ENCODE data around the gene FARS2. TPM values are rescaled to one million over a fixed set of nuclear protein-coding genes. Genes with fewer than 3 reads are reported as not detected.
"Not testable (repeated sequence)": the region's sequence is repeated elsewhere in the genome, so short reads cannot be mapped to it uniquely, and the experiment has no call there.

FARS2 gene
- total RNA-seq, 1 experiment from 2014 or later: 28.2 TPM

GRCh38 chr6:5630636-5631035, 369.3 kb downstream of the FARS2 start:
- DNase-seq (ENCODE audit: low read depth): no peak

- no peak for DNase-seq (ENCODE audit: low read depth)
These were observed 371.1 kb downstream of the FARS2 start for GRCh38 chr6:5632348-5632935.

- DNase-seq (ENCODE audit: low read depth): no peak
These were observed 373.2 kb downstream of the FARS2 start for GRCh38 chr6:5634525-5634924.

DNA sequence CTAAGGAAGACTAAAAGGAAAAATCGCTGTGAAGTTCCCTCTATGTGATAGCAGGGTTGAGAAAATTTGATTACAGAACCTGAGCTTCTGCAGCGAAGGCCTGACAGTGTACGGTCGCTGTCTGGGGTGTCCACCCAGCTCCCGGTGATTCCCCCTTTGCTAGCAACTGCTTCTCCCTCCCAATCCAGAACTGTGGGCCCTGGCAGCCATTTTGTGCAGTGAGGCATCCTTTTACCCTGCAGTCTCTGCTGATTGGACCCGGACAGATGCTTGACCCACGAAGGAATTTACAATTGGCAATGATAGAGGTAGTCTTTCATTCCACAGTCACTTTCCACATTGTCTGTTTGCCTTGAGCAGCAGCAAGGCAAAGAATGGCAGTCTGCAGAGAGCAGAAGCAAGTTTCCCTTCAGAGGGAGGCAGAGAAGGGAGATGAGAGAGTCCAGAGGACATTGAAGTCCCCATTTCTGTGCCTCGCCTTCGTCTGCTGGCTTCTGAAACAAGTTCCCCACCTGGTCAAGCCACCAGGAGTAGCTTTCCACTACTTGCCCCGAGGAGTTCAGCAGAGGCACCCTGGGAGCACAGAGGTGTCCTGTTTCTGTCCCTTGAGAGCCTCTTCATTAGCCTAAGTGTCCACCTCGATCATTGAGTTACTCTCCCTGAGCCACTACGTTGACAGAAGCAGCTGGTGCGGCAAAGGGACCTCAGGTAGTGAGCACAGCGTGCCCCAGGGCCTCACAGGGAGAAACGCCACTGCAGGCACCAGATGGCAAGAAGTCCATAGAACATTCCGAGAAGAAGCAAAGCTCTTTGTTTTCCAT, 375.1 kb downstream of the FARS2 start:
- DNase-seq (ENCODE audit: low read depth): no peak

- no peak for DNase-seq (ENCODE audit: low read depth)
These were observed 376.4 kb downstream of the FARS2 start for GRCh38 chr6:5637714-5638113.

DNA sequence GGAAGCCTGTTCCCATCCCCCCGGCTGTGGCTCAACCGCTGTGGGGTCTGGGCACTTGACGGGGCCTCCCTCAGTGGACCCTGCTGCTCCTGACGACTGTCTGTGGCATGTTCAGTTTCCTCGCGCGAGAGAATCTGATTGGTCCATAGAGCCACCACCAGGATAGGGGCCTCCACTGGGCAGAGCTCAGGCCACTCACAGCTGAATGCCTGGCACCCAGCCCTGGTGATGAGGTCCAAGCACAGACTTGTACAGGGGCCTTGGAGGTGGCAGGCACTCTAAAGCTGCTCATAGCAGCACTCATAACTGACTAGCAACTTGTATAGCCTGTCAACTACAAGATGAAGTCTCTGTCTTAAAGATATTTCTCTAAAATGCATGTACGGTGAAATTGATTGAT, 377.4 kb downstream of the FARS2 start:
- DNase-seq (ENCODE audit: low read depth): no peak

- DNase-seq (ENCODE audit: low read depth): no peak
These were observed 377.9 kb downstream of the FARS2 start for GRCh38 chr6:5639193-5639592.

DNA sequence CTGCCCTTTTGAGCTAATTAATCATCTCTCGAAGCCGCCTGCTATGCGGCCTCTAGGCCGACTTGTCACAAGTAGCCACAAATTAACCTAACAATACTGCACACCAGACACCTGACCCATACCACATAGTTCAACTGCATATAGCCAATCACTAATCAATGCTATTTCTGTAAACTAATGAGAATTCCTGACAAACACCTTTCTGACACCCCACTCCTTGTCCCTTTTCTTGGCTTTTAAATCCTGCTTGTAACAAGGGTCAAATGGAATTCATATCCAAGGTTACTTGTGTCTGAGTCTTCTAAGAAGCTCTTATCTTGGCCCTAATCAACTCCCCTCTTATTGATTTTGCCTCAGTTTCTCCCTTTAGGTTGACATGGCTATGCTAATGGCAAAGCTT, 379.3 kb downstream of the FARS2 start:
- DNase-seq (ENCODE audit: low read depth): no peak

DNA sequence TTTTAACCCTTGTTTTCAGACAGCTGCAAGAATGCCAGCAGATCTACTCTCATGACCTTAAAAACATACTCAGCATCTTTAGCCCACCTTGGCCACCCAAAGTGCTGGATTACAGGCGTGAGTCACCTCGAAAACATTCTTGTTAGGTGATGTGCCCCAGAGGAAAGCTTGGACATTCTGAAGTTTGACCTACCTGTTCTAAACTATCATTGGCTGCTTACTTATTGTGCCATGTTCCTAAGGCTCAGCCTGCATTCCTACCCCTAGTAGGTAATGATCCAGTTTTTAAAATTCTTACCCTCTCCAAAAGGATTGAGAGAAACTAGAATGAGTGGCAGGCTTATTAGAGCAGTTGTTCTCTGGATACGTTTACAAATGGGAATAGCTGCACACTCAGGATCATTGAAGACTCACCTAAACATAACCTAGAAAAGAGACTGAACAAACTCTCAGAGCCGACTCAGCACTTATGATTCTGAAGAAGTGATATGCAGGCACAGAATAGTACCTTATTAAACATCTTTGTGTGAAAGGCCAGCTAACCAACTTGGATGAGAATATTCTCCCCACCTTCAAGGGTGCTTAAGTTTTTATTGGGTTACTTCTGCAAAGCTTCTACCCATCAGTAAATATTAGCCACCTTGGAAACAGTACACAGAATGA, 383.3 kb downstream of the FARS2 start:
- peak; percentile 25 for DNase-seq (ENCODE audit: low read depth)

GRCh38 chr6:5645328-5646290, 384.3 kb downstream of the FARS2 start:
- no peak for DNase-seq (ENCODE audit: low read depth)

GRCh38 chr6:5652406-5653137, 391.3 kb downstream of the FARS2 start:
- no peak for DNase-seq (ENCODE audit: low read depth)

DNA sequence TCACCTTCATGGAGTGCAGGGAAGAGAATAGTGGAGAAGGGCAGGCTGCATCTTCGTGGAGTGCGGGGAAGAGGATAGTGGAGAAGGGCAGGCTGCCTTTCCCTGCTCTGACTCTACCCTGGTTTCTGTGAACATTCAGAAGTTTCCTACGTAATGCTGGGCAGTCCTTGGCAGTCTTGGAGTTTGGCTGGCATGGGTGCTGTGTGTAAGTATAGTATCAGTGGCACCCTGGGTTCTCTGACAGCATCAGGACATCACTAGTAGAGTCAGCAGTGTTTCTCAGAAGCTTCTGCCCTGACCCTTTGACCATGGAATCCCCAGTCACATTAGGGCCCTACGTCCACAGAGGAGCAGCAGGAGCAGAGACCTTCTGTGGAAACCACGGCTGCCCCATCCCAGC, 392.5 kb downstream of the FARS2 start:
- DNase-seq (ENCODE audit: low read depth): no peak

GRCh38 chr6:5656226-5656625, 394.9 kb downstream of the FARS2 start:
- peak; percentile 49 for DNase-seq (ENCODE audit: low read depth)

GRCh38 chr6:5656695-5657094, 395.4 kb downstream of the FARS2 start:
- not testable (repeated sequence) for DNase-seq (ENCODE audit: low read depth)

GRCh38 chr6:5657684-5658430, 396.5 kb downstream of the FARS2 start:
- DNase-seq (ENCODE audit: low read depth): peak; percentile 84

- DNase-seq (ENCODE audit: low read depth): no peak
These were observed 398.2 kb downstream of the FARS2 start for GRCh38 chr6:5659467-5659866.

GRCh38 chr6:5660772-5661171, 399.5 kb downstream of the FARS2 start:
- no peak for DNase-seq (ENCODE audit: low read depth)

DNA sequence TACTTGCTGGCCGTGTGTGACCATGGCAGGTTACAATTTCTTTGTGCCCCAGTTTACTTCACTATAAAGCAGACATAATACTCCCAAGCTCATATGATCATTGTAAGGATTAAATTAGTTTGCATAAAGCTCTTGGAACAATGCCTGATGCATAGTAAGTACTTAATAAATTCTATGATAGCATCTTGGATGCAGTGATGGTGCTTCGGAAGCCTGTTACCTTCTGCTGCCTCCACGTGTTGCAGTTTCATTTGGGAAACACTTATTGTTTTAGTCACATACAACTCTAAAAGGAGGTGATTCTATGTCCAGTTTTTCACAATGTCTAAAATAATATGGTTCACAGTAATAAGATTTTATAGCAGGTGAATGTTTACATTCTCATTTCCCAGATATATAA, 401.5 kb downstream of the FARS2 start:
- DNase-seq (ENCODE audit: low read depth): no peak

- DNase-seq (ENCODE audit: low read depth): no peak
These were observed 401.9 kb downstream of the FARS2 start for GRCh38 chr6:5663259-5663658.

DNA sequence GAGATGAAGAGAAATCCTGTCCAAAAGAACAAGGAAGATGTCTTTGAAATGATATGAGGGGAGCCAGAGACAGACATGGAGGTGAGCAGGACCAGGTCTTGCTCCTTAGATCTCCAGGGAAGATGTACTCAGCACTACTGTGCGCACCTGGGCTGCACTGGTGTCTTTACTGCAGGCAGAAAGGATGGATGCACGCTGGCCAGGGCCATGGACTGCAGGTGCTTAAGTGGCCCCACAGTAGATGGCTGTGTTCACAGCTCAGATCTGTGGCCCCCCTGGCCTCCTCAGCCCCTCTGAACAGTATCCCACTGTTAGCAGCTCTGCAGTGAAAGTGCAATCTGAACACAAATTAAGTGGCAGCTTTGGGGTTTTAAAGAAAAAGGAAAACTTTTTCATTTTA, 402.4 kb downstream of the FARS2 start:
- DNase-seq (ENCODE audit: low read depth): no peak
